Measurements from ENCODE around the gene KLHL22.
"Not testable (repeated sequence)": the region's sequence is repeated elsewhere in the genome, so short reads cannot be mapped to it uniquely, and the experiment has no call there.

The KLHL22 gene

DNA sequence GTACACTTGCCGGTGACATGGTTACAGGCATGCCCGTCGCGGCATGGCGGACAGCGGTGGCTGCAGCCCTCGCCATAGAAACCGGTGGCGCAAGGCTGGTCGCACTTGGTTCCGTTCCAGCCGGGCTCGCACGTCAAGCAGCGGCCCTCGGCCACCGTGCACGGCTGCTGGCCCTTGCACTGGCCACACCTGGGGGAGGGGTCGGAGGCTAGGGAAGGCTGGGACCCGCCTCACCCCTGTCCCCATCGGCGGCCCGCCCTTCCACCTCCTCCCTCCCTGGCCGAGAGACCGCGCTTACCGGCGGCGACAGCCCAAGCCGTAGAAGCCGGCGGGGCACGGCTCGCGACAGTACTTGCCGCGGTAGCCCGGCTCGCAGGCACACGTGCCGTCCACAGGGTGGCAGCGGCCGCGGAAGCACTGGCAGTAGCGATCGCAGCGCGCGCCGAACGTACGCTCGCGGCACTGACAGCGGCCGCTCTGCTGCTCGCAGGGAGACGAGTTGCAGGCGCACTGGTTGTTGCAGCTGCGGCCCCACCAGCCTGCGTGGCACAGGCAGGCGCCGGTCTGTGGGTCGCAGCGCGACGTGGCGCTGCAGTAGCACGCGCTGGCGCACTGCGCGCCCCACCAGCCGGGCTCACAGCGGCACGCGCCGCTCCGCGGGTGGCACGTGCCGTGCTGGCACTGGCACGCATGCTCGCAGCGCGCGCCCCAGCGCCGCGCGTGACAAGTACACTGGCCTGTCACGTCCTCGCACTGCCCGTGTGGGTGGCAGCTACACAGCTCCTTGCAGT is 64.7 kb downstream of the KLHL22 start:
- no peak for DNase-seq

- DNase-seq = no peak
Observed at GRCh38 chr22:20430101-20430719, 65.4 kb downstream of the KLHL22 start.

DNA sequence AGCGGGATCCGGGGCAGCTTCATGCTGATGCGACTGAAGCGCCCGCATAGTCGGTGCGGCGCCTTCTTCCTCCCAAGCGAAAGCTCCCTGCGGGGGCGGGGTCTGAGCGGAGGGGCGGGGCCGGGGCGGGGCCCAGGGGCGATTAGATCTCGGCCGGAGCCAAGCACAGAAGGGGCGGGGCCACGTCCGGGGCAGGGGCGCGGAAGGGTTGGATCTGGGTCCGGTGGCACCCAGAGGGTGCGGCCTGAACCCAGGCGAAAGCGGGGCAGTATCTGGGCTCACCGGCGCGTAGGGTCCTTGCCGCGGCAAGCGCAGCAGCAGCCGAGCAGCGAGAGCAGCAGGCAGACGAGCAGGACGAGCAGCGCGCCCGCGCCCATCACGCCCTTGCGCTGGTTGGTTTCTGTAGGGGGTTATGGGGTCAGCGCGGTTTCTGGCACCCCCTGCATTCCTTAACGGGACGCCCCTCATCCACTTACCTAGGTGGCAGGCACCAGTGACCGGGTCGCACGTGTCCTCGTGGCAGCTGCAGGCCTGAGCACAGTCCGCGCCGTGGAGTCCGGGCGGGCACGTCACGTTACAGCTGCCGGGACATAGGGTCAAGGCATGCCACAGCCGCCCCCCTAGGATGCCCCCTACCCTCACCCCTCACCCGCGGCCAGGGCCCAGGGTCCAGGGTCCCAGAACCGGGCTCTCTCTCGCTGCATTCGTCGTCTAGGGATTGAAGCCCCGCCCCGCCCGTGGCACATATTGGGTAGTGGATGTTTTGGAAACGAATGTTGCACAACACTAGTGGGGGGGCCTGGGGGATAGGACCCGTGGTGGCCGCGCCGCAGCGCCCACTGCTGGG is 66.1 kb downstream of the KLHL22 start:
- DNase-seq = peak in 1 of 2 donors; percentile 8

GRCh38 chr22:20428496-20429253 is 66.9 kb downstream of the KLHL22 start:
- no peak for DNase-seq

GRCh38 chr22:20427945-20428417 is 67.6 kb downstream of the KLHL22 start:
- no peak for DNase-seq

- no peak for DNase-seq
Observed at GRCh38 chr22:20427104-20427944, 68.3 kb downstream of the KLHL22 start.

- no peak for DNase-seq
Observed at GRCh38 chr22:20426259-20426615, 69.4 kb downstream of the KLHL22 start.

GRCh38 chr22:20425566-20426258 is 69.9 kb downstream of the KLHL22 start:
- DNase-seq = no peak

- peak in 1 of 2 donors; percentile 12 for DNase-seq
Observed at GRCh38 chr22:20424932-20425565, 70.5 kb downstream of the KLHL22 start.

- DNase-seq = no peak
Observed at GRCh38 chr22:20424568-20424931, 71.0 kb downstream of the KLHL22 start.

GRCh38 chr22:20423906-20424551 is 71.6 kb downstream of the KLHL22 start:
- peak in 1 of 2 donors; percentile 36 for DNase-seq

GRCh38 chr22:20423008-20423905 is 72.3 kb downstream of the KLHL22 start:
- DNase-seq = peak; percentile 58 to 94

DNA sequence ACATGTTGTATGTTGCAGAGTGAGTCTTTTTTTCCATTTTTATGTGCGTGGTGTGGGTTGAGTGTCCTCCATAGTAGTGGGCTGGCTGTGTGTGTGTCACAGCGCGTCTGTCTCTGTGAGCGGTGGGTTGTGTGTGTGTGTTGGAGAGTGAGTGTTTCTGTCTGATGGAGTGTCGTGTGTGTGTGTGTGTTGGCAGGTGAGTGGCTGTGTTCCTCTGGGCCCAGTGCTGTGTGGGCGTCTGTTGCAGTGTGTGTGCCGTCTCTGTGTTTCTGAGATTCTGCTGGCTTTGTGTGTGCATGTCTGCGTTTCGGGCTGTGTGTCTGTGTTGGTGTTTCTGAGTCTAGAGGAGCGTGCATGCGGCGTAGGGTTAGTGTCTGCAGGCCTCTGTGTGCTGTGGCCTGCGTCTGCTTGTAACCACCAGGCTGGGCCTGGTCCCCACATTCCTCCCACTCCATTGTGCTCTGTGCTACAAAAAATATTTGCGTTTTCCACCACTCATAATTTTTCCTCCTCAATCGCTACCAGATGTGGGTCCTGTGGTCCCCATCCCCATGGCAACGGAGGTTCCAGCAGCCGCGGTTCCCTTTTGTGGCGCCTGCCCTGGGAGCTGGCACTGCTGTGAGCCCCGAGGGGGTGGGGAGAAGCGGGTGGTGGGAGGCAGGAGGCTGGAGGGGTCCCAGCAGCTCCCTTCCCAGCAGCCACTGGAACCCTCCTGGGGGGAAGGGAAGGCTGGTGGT is 73.2 kb downstream of the KLHL22 start:
- no peak for DNase-seq

DNA sequence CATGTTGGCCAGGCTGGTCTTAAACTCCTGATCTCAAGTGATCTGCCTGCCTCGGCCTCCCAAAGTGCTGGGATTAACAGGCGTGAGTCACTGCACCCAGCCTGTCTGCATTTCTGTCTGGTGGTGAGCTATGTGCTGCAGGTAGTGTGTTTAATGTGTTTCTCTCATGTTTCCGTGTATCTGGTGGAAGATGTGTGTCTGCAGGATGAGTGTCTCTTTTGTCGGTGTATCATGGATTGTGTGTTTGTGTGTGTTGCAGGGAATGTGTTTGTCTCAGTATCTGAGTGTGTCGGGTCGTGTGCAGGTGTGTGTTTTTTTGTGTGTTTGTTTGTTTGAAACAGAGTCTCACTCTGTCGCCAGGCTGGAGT is 74.1 kb downstream of the KLHL22 start:
- DNase-seq = no peak

DNA sequence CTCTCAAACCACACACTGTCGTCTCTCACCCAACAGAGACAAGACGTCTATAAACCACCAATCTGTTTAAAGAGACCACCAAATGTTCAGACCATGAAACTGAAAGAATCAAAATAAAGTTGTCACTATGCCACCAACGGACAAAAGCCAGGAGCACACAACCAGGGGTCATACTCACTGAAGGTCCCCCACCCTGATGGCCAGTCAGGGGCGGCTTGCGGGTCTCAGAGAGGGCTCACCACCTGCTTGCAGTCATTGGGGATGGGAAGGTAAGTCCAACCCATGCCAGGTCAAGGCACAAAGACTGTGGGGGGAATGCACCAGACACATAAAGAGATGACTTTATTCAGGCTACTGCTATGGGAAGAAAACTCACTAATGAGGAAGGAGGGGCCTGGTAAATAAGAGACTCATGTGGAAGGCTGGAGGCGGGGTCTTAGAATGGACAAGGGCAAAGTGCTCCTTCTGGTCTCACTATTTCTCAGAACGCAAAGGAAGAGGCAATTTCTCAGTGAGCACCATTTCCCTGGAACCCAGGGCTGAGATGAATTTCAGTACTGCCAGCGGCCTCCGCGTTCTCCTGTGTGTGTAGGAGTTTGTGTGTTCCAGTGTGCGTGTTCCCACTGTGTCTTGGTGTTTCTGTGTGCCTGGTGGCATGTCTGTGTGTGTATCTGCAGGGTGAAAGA is 75.3 kb downstream of the KLHL22 start:
- no peak for DNase-seq

DNA sequence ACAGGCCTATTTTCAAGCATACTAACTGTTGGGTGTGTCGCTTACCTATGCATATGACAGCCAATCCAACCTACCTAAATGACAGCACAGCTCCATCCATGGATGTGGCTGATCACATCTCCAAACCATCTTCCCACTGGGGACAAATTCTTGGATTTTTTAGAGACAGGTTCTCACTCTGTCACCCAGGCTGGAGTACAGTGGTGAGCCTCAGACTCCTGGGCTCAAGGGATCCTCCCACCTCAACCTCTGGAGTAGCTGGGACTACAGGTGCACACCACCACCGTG is 76.0 kb downstream of the KLHL22 start:
- DNase-seq = no peak

- DNase-seq = peak; percentile 75
Observed at GRCh38 chr22:20418211-20418788, 77.3 kb downstream of the KLHL22 start.

DNA sequence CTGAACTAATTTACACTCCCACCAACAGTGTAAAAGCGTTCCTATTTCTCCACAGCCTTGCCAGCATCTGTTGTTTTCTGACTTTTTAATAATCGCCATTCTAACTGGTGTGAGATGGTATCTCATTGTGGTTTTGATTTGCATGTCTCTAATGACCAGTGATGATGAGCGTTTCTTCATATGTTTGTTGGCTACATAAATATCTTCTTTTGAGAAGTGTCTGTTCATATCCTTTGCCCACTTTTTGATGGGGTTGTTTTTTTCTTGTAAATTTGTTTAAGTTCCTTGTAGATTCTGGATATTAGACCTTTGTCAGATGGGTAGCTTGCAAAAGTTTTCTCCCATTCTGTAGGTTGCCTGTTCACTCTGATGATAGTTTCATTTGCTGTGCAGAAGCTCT is 79.9 kb downstream of the KLHL22 start:
- DNase-seq = not testable (repeated sequence)
